Neural cell (in vitro differentiated cells): ENCODE results near the gene EMILIN2.

ENCODE experiments used
- CTCF ChIP-seq: fragments of 450-650 bp; IDR thresholded peaks from 2 replicates; pipeline ENCODE4 v1.5.1; 2014; ENCODE audit warnings: antibody characterized with exemption, mild to moderate bottlenecking, moderate library complexity; ENCODE audit not compliant: poor library complexity, severe bottlenecking
- EZH2 ChIP-seq: fragments of 200-600, 300-800 bp; shearing (Covaris generic), sonication (generic); IDR thresholded peaks from 2 replicates; pipeline ENCODE4 v1.6.1; 2014; ENCODE audit warnings: antibody characterized with exemption, low read length, borderline replicate concordance, mild to moderate bottlenecking; ENCODE audit not compliant: insufficient read depth, poor library complexity, severe bottlenecking
- SMC3 ChIP-seq: fragments of 450-650 bp; conservative IDR thresholded peaks from 2 replicates; pipeline ENCODE4 v1.6.1; 2014; ENCODE audit warnings: antibody characterized with exemption, mild to moderate bottlenecking, moderate library complexity; ENCODE audit not compliant: poor library complexity
- TAF1 ChIP-seq: IDR thresholded peaks from 2 replicates; pipeline ENCODE4 v1.6.1; 2012; ENCODE audit warnings: low read depth

GRCh38 chr18:2894841-2895370 lies 48.1 kb downstream of the EMILIN2 start:
- no peak for TF ChIP-seq TAF1
- no peak for TF ChIP-seq CTCF
- TF ChIP-seq EZH2, result no peak
- no peak for TF ChIP-seq SMC3
